A549 (cell line): ENCODE measurements around the gene RIMS3. TPM values are rescaled to one million over a fixed set of nuclear protein-coding genes. Genes with fewer than 3 reads are reported as not detected.

ENCODE experiments used
- ATAC-seq, 2 experiments: fragments of 200-7000 bp in 1 of 2; fragments of >200 bp in 1 of 2; cut with Nextera tagmentation in 1 of 2; cut with Tn5 transposase in 1 of 2; 3 replicates each; pipeline versions ENCODE4 v1.8.0 to v1.9.1; 2018 to 2020; ENCODE audit warnings: mild to moderate bottlenecking in 1 of 2, moderate library complexity in 1 of 2
- CTCF ChIA-PET: fragments of 300-600 bp; sonication (Branson Sonifier 250); formaldehyde crosslinking; extraction: SDS; loops from one replicate; lab custom pipeline; 2021; ENCODE audit warnings: antibody characterized with exemption, inconsistent platforms; lab: Yijun Ruan, JAX
- POLR2A ChIA-PET: fragments of 350-600 bp; formaldehyde crosslinking; extraction: SDS; loops from one replicate; lab custom pipeline; 2021; ENCODE audit warnings: antibody characterized with exemption, inconsistent platforms; lab: Yijun Ruan, JAX
- DNase-seq, 2 experiments: peaks; one replicate each; pipeline versions ENCODE4 v3.0.0 to v3.0.0-alpha.2; 2011 to 2016; ENCODE audit warnings: low read depth in 1 of 2, low spot score in 1 of 2
- FAIRE-seq: peaks from 2 replicates; lab custom pipeline; 2011; peaks lifted over from hg19 to GRCh38; lab: Jason Lieb, UNC
- H3K27ac ChIP-seq, 2 experiments: fragments of >200 bp; sonication (Bioruptor Twin); formaldehyde crosslinking; 3 replicates each; pipeline ENCODE4 v1.5.1; 2016 to 2017
- H3K4me1 ChIP-seq: fragments of >200 bp; sonication (Bioruptor Twin); formaldehyde crosslinking; 3 replicates; pipeline ENCODE4 v1.6.1; 2016
- H3K4me2 ChIP-seq: fragments of >200 bp; sonication (Bioruptor Twin); formaldehyde crosslinking; 3 replicates; pipeline ENCODE4 v1.6.1; 2016
- H3K4me3 ChIP-seq: fragments of >200 bp; sonication (Bioruptor Twin); formaldehyde crosslinking; 3 replicates; pipeline ENCODE4 v1.5.1; 2016
- H3K9me3 ChIP-seq: fragments of >200 bp; sonication (Bioruptor Twin); formaldehyde crosslinking; 3 replicates; pipeline ENCODE4 v1.6.1; 2016
- BCL3 ChIP-seq: fragments of >200 bp; sonication (Bioruptor Twin); formaldehyde crosslinking; IDR thresholded peaks from 3 replicates; pipeline ENCODE4 v1.6.1; 2016
- CBX2 ChIP-seq: fragments of 200-600 bp; sonication (generic); IDR thresholded peaks from 2 replicates; pipeline ENCODE4 v1.6.1; 2016; ENCODE audit warnings: low read depth, mild to moderate bottlenecking, borderline replicate concordance
- CHD2 ChIP-seq: fragments of 150-350 bp; IDR thresholded peaks from 2 replicates; pipeline ENCODE4 v1.6.1; 2014; ENCODE audit warnings: low read length; ENCODE audit not compliant: partially characterized antibody
- EHMT2 ChIP-seq: fragments of 200-600 bp; sonication (generic); IDR thresholded peaks from 2 replicates; pipeline ENCODE4 v1.6.1; 2016; ENCODE audit warnings: antibody characterized with exemption, low read depth, mild to moderate bottlenecking, moderate library complexity
- ESRRA ChIP-seq: fragments of 150-350 bp; IDR thresholded peaks from 2 replicates; pipeline ENCODE4 v1.6.1; 2014; ENCODE audit warnings: mild to moderate bottlenecking, low read length, borderline replicate concordance
- HES2 ChIP-seq: fragments of >200 bp; sonication (Bioruptor Twin); formaldehyde crosslinking; IDR thresholded peaks from 2 replicates; pipeline ENCODE4 v1.6.1; 2016
- HOXB5 ChIP-seq: fragments of 250-450 bp; sonication (Bioruptor Pico); IDR thresholded peaks from 2 replicates; pipeline ENCODE4 v1.5.0; 2020; ENCODE audit warnings: mild to moderate bottlenecking, moderate library complexity
- POLR2AphosphoS2 ChIP-seq: conservative IDR thresholded peaks from 2 replicates; pipeline ENCODE4 v1.6.1; 2012; ENCODE audit warnings: low read length, improper control_type of control experiment, inconsistent platforms
- REST ChIP-seq: fragments of 200-600 bp; sonication (generic); IDR thresholded peaks from 2 replicates; pipeline ENCODE4 v1.6.1; 2016; ENCODE audit warnings: antibody characterized with exemption, mild to moderate bottlenecking, moderate library complexity
- SREBF2 ChIP-seq: fragments of 450-650 bp; IDR thresholded peaks from 2 replicates; pipeline ENCODE4 v1.6.1; 2014; ENCODE audit warnings: mild to moderate bottlenecking, moderate library complexity
- ZFP36 ChIP-seq: fragments of 450-650 bp; IDR thresholded peaks from 2 replicates; pipeline ENCODE4 v1.6.1; 2014; ENCODE audit warnings: borderline replicate concordance; ENCODE audit not compliant: partially characterized antibody
- ZSCAN20 ChIP-seq: fragments of 250-450 bp; sonication (Bioruptor Pico); IDR thresholded peaks from 2 replicates; pipeline ENCODE4 v1.8.0; 2022; ENCODE audit warnings: mild to moderate bottlenecking, moderate library complexity
- WGBS: methylation state at CpG from one replicate; pipeline ENCODE4 v1.1.6; 2017; ENCODE audit errors: missing lambda C conversion rate; 5-methylcytosine and 5-hydroxymethylcytosine counted together
- polyA plus RNA-seq, 4 experiments: library from polyadenylated mRNA; depleted of rRNA in 3 of 4; stranded (reverse); fragments of >200 nt; fragmentation: RNase III in 1 of 4; extraction: RNeasy Plus Mini Kit Qiagen cat#74134 plus additional on column Dnase treatment in 1 of 4; gene quantifications; 2 replicates in 3 of 4; 3 replicates in 1 of 4; pipeline ENCODE4 v1.2.3, GENCODE V29; 2011 to 2017
- TF ChIP-seq, protein P1 (sequence below): fragments of 450-650 bp; IDR thresholded peaks from 2 replicates; pipeline ENCODE4 v1.6.1; 2014; ENCODE audit warnings: antibody characterized with exemption

The RIMS3 gene
- polyA plus RNA-seq, 2 of the 4 experiments (the other 2 are of a cell fraction), result 1.5 to 1.9 TPM

GRCh38 chr1:40657046-40657445 is 8.4 kb downstream of the RIMS3 start:
- no peak for DNase-seq
- no peak for TF ChIP-seq ESRRA
- TF ChIP-seq SREBF2, result no peak
- TF ChIP-seq EHMT2, result no peak
- TF ChIP-seq ZFP36, result no peak
- TF ChIP-seq HOXB5 (CRISPR knock-in tag), result no peak
- TF ChIP-seq REST, result no peak
- TF ChIP-seq CHD2, result no peak
- no peak for TF ChIP-seq ZSCAN20 (CRISPR knock-in tag)
- no peak for TF ChIP-seq CBX2
- TF ChIP-seq, protein P1, sequence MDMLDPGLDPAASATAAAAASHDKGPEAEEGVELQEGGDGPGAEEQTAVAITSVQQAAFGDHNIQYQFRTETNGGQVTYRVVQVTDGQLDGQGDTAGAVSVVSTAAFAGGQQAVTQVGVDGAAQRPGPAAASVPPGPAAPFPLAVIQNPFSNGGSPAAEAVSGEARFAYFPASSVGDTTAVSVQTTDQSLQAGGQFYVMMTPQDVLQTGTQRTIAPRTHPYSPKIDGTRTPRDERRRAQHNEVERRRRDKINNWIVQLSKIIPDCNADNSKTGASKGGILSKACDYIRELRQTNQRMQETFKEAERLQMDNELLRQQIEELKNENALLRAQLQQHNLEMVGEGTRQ, result no peak
- no peak for TF ChIP-seq BCL3
- TF ChIP-seq POLR2AphosphoS2, result no peak
- TF ChIP-seq, all 56 proteins: peak for 0
- POLR2A ChIA-PET, result no interaction called here
- 60% methylated on average over 7 of the region's 7 CpGs for WGBS
- CTCF ChIA-PET, result interaction anchor here (0.8 kb wide), 1 partner anchor 63 kb away, joined by 3 read pairs; no protein-coding TSS in a partner anchor
- H3K4me3 ChIP-seq, result no peak overlapping the region
- H3K4me1 ChIP-seq, result no peaks in the 10 kb centered on the region
- no peak for ATAC-seq
- H3K27ac ChIP-seq, result no peak overlapping the region
- no peak for FAIRE-seq
- H3K9me3 ChIP-seq, result no peaks in the 10 kb centered on the region
- H3K4me2 ChIP-seq, result no peak overlapping the region

DNA sequence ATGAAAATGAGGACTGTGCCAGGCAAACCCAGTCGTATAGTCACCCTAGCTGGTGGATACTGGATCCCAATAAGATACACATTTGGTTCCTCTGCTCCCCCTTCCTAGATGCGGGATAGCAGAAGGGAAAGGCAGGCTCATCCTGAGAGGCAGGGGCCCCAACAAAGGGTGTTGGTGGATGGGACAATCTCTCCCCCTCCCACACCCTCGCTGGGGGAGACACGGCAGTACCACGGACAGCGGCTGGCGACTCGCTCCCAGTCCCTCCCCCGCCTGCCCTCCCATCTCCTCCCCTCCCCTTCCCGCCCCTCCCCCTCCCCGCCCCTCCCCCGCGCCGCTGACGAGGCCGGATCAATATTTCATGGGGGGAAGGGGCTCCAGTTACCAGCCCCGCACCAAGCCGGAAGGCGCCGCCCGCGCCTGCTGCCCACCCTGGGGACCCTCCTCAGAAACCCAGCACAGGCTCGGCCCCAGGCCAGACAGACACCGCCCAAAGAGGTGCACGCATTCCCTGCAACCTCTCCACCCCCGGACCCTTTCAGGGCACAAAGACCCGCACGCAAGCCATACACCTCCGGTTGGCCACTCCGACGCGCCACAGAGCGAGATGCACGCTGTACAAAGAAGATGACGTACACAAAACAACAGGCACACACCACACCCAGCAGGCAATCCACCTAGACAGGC is 11.5 kb downstream of the RIMS3 start:
- WGBS, result 81% methylated on average over 17 of the region's 35 CpGs
- Histone ChIP-seq H3K4me1 (no peaks in the 10 kb centered on the region), H3K4me2 (no peak overlapping the region)
- peak; percentile 61 for TF ChIP-seq REST
- no peak for TF ChIP-seq HES2
- TF ChIP-seq, all 56 proteins: peak for 1
- no peak overlapping the region for H3K4me3 ChIP-seq
- ChIA-PET POLR2A (no interaction called here), CTCF (no interaction called here)
- H3K9me3 ChIP-seq, result no peaks in the 10 kb centered on the region
- ATAC-seq, result no peak
- no peak overlapping the region for H3K27ac ChIP-seq
- no peak for FAIRE-seq
- no peak for DNase-seq
